Stomach (tissue), 9 donors: ENCODE data around the gene CORO1A. TPM values are rescaled to one million over a fixed set of nuclear protein-coding genes. Genes with fewer than 3 reads are reported as not detected.

Experiments
- DNase-seq, 2 donors: peaks; one replicate each; pipeline versions ENCODE4 v3.0.0 to v3.0.0-alpha.2; 2013 to 2019
- H3K27ac ChIP-seq, 5 donors: fragments of 200-600 bp in 4 of 5; sonication (generic) in 4 of 5; one replicate each; pipeline ENCODE4 v1.5.1; 2013 to 2019; ENCODE audit warnings: mild to moderate bottlenecking in 1 of 5, moderate library complexity in 1 of 5
- H3K27me3 ChIP-seq, 3 donors: fragments of 200-600 bp; sonication (generic); one replicate each; pipeline ENCODE4 v1.5.1; 2017 to 2019; ENCODE audit warnings: mixed run types in 1 of 3
- H3K36me3 ChIP-seq, 4 donors: fragments of 200-600 bp; sonication (generic); 1 replicate in 3 of 4; 2 replicates in 1 of 4; pipeline ENCODE4 v1.5.1; 2016 to 2019
- H3K4me1 ChIP-seq, 4 donors: fragments of 200-600 bp; sonication (generic); one replicate each; pipeline ENCODE4 v1.5.1; 2016 to 2019
- H3K4me3 ChIP-seq, 4 donors: fragments of 200-600 bp; sonication (generic) in 3 of 4; one replicate each; pipeline ENCODE4 v1.5.1; 2016 to 2019; ENCODE audit warnings: mild to moderate bottlenecking in 1 of 4
- H3K9me3 ChIP-seq, 4 donors: fragments of 200-600 bp; sonication (generic); one replicate each; pipeline ENCODE4 v1.5.1; 2016 to 2019
- EP300 ChIP-seq: sonication (generic); formaldehyde crosslinking; IDR thresholded peaks from one replicate; pipeline ENCODE4 v1.6.1; 2017; ENCODE audit warnings: antibody characterized with exemption
- POLR2A ChIP-seq, 4 donors: fragments of 450-650 bp; IDR thresholded peaks; one replicate each; pipeline ENCODE4 v1.6.1; 2016; ENCODE audit warnings: antibody characterized with exemption in 4 of 4, control low read depth in 2 of 4, mild to moderate bottlenecking in 1 of 4, moderate library complexity in 1 of 4
- POLR2AphosphoS5 ChIP-seq, 3 donors: sonication (generic); formaldehyde crosslinking; IDR thresholded peaks; one replicate each; pipeline ENCODE4 v1.6.1; 2016; ENCODE audit warnings: antibody characterized with exemption in 3 of 3
- WGBS, 5 donors: extraction: QIAGEN DNeasy Blood & Tissue Kit in 3 of 5; methylation state at CpG; one replicate each; pipeline versions ENCODE4 v1.1.5 to v1.1.7; 2013 to 2018; 5-methylcytosine and 5-hydroxymethylcytosine counted together
- intact Hi-C: fragments of 100-400 bp; cut with DNase I; formaldehyde crosslinking; loops from one replicate; pipeline ENCODE4 v1.15.1; 2023; ENCODE audit warnings: low total_unique reads
- polyA plus RNA-seq, 3 donors: library from polyadenylated mRNA; stranded (reverse); fragments of 200-250 nt; gene quantifications; one replicate each; pipeline ENCODE4 v1.2.3, GENCODE V29; 2013
- total RNA-seq, 5 donors: library from RNA; depleted of rRNA; stranded (reverse); fragments of >200 nt; gene quantifications; one replicate each; pipeline versions ENCODE4 v1.1.0 to v1.2.3, GENCODE V29; 2014 to 2016
- TF ChIP-seq, protein P1 (sequence below), 7 experiments: fragments of 450-650 bp in 4 of 7; fragments of 200-600 bp in 3 of 7; sonication (generic) in 3 of 7; IDR thresholded peaks; one replicate each; pipeline ENCODE4 v1.5.1; 2016 to 2019; ENCODE audit warnings: antibody characterized with exemption in 7 of 7, control low read depth in 2 of 7, mild to moderate bottlenecking in 1 of 7
- donor health status: healthy with polysubstance abuse.
- donor health status: Bipolar disorder and iron deficiency.
- donor health status: healthy.

CORO1A gene
- total and polyA plus RNA-seq, 8 donors = 13.0 to 42.5 (median 26.9) TPM

DNA sequence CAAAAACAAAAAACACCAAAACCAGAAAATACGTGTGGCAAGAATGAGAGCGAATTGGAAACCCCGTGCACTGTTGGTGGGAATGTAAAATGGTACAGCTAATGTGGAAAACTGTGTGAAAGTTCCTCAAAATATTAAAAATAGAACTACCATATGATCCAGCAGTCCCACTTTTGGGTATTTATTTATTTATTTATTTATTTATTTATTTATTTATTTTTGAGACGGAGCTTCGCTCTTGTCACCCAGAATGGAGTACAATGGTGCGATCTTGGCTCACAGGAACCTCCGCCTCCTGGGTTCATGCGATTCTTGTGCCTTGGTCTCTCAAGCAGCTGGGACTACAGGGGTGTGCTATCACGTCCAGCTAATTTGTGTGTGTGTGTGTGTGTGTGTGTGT is 30.9 kb upstream of the CORO1A start:
- intact Hi-C loops = no loop called here
- Histone ChIP-seq H3K27me3 (no peaks in the 10 kb centered on the region), H3K27ac (no peak overlapping the region), H3K4me1 (no peaks in the 10 kb centered on the region), H3K4me3 (no peak overlapping the region), H3K36me3 (no peaks in the 10 kb centered on the region), H3K9me3 (peaks cover 0 to 16% (median 9%) of the 10 kb centered on the region in 4 donors)
- no peak for DNase-seq
- 94 to 98% (median 96%) methylated on average over 9 of the region's 9 CpGs for WGBS, 5 donors
- TF ChIP-seq, protein P1, sequence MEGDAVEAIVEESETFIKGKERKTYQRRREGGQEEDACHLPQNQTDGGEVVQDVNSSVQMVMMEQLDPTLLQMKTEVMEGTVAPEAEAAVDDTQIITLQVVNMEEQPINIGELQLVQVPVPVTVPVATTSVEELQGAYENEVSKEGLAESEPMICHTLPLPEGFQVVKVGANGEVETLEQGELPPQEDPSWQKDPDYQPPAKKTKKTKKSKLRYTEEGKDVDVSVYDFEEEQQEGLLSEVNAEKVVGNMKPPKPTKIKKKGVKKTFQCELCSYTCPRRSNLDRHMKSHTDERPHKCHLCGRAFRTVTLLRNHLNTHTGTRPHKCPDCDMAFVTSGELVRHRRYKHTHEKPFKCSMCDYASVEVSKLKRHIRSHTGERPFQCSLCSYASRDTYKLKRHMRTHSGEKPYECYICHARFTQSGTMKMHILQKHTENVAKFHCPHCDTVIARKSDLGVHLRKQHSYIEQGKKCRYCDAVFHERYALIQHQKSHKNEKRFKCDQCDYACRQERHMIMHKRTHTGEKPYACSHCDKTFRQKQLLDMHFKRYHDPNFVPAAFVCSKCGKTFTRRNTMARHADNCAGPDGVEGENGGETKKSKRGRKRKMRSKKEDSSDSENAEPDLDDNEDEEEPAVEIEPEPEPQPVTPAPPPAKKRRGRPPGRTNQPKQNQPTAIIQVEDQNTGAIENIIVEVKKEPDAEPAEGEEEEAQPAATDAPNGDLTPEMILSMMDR (IDR thresholded peaks at IDR 0.05) = no peak
- TF ChIP-seq POLR2A (IDR thresholded peaks at IDR 0.05) (no peak), POLR2AphosphoS5 (IDR thresholded peaks at IDR 0.05) (no peak), EP300 (no peak)

DNA sequence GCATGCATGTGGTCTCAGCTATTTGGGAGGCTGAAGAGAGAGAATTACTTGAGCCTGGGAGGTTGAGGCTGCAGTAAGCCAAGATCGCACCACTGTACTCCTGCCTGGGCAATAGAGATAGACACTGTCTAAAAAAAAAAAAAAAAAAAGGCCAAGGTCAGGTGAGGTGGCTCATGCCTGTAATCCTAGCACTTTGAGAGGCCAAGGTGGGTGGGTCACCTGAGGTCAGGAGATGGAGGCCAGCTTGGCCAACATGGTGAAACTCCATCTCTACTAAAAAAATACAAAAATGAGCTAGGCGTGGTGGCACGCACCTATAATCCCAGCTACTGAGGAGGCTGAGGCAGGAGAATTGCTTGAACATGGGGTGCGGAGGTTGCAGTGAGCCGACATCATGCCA is 28.2 kb upstream of the CORO1A start:
- Histone ChIP-seq H3K27me3 (no peaks in the 10 kb centered on the region), H3K36me3 (no peaks in the 10 kb centered on the region), H3K27ac (no peak overlapping the region), H3K9me3 (no peaks in the 10 kb centered on the region), H3K4me1 (no peaks in the 10 kb centered on the region), H3K4me3 (no peak overlapping the region)
- WGBS, 5 donors = 90 to 99% (median 95%) methylated on average over 5 of the region's 5 CpGs
- no peak for TF ChIP-seq POLR2AphosphoS5 (IDR thresholded peaks at IDR 0.05)
- TF ChIP-seq, protein P1 (IDR thresholded peaks at IDR 0.05) = no peak
- intact Hi-C loops = no loop called here
- DNase-seq = no peak

DNA sequence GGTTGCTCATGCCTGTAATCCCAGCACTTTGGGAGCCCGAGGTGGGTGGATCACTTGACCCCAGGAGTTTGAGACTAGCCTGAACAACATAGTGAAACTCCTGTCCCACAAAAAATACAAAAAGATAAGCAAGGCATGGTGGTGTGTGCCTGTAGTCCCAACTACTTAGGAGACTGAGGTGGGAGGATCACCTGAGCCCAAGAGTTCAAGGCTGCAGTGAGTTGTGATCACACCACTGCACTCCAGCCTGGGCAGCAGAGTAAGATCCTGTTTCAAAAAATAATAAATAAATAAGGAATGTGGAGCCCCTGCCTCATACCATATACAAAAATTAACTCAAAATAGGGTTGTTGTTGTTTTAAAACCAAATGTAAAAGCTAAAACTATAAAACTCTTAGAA is 26.2 kb upstream of the CORO1A start:
- Histone ChIP-seq H3K9me3 (no peaks in the 10 kb centered on the region), H3K4me3 (no peak overlapping the region), H3K27me3 (no peaks in the 10 kb centered on the region), H3K36me3 (no peaks in the 10 kb centered on the region), H3K4me1 (no peaks in the 10 kb centered on the region), H3K27ac (no peak overlapping the region)
- DNase-seq = no peak
- intact Hi-C loops = no loop called here
- TF ChIP-seq POLR2A (IDR thresholded peaks at IDR 0.05) = no peak
- no peak for TF ChIP-seq EP300
- TF ChIP-seq, protein P1 (IDR thresholded peaks at IDR 0.05) = no peak
- TF ChIP-seq POLR2AphosphoS5 (IDR thresholded peaks at IDR 0.05) = no peak
- 58 to 75% (median 62%) methylated on average over 1 of the region's 1 CpG for WGBS, 5 donors

DNA sequence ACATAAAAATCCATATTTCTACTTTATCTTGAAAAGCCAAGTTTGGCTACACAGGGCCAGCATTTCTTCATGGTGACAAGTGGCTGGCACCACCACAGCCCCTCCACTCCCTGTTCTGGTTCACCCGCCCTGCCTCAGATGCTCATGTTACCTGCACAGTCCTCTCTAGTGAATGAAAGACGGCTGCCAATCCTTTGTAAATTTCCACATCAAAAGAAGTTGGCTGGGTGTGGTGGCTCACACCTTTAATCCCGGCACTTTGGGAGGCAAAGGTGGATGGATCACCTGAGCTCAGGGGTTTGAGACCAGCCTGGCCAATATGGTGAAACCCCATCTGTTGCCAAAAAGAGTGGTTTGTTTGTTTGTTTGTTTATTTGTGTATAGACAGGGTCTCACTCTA is 19.9 kb upstream of the CORO1A start:
- TF ChIP-seq POLR2A (IDR thresholded peaks at IDR 0.05) (no peak), EP300 (no peak), POLR2AphosphoS5 (IDR thresholded peaks at IDR 0.05) (no peak)
- TF ChIP-seq, protein P1 (IDR thresholded peaks at IDR 0.05) = no peak
- no peaks in the 10 kb centered on the region for H3K27me3 ChIP-seq
- WGBS, 5 donors = 70 to 84% (median 81%) methylated on average over 3 of the region's 3 CpGs
- H3K9me3 ChIP-seq = no peaks in the 10 kb centered on the region
- H3K36me3 ChIP-seq = no peaks in the 10 kb centered on the region
- H3K4me3 ChIP-seq = no peak overlapping the region
- H3K4me1 ChIP-seq = peaks cover 0 to 13% (median 0%) of the 10 kb centered on the region in 4 donors
- H3K27ac ChIP-seq = no peak overlapping the region
- DNase-seq = no peak
- intact Hi-C loops = no loop called here
